Measurements from ENCODE around the gene RRP12.

GRCh38 chr10:97328646-97329453, 72.3 kb downstream of the RRP12 start:
- TF ChIP-seq POLR2A (IDR thresholded peaks at IDR 0.05; ENCODE audit: low read length) (no peak), GATA1 (IDR thresholded peaks at IDR 0.05; ENCODE audit: low read depth, low read length) (no peak)
